ENCODE measurements around the gene ILKAP.

DNA sequence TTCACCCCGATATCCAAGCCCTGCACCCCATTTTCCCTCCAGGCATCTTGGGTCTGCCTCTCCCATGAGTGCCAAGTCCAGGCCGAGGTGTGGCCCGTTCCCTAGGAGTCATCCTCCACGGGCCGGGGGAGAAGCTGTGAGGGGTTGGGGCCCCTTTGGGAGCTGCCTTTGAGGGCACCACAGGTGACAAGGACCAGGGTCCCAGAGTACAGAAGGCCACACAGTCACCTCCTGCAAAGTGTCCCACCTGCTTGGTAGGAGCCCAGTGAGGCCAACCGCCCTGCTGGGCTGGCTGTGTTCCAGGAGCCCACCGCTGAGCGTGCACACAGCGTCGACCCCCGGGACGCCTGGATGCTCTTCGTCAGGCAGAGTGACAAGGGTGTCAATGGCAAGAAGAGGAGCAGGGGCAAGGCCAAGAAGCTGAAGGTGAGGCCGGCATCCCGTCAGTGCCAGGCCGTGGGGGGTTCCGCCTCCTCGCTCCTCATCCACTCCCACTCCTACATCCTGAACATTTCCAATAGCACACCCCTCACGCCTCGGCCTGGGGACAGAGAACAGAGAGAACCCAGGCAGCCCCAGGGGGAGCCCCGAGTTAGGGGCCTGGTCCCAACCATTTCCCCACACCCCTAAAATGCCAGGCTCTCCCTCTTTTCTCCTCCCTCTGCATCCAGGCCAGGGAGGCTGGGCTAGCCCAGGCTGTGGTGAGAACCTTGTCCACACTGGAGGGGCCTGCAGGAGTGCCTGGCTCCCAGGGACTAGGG, 42.0 kb downstream of the ILKAP start:
- TF ChIP-seq POLR2A (IDR thresholded peaks at IDR 0.05; ENCODE audit: low read length): peak; percentile 10
- no peak for TF ChIP-seq GATA1 (IDR thresholded peaks at IDR 0.05; ENCODE audit: low read depth, low read length)
